HG03342 (cell line): Measurements from ENCODE around the gene ATXN1.
A peak's percentile ranks its signal among the peaks of the same experiment; 100 is the strongest.

Experiments
- ATAC-seq: cut with Tn5 transposase; IDR thresholded peaks from one replicate; pipeline ENCODE4 v1.9.1; 2021; ENCODE audit warnings: mild to moderate bottlenecking, moderate library complexity; ENCODE audit not compliant: unreplicated experiment

Gene ATXN1

GRCh38 chr6:16354692-16355091 is 406.6 kb downstream of the ATXN1 start:
- no peak for ATAC-seq

GRCh38 chr6:16352821-16353438 is 408.3 kb downstream of the ATXN1 start:
- no peak for ATAC-seq

GRCh38 chr6:16352258-16352635 is 409.0 kb downstream of the ATXN1 start:
- no peak for ATAC-seq

- no peak for ATAC-seq
Measured at GRCh38 chr6:16349544-16349943, 411.7 kb downstream of the ATXN1 start.

GRCh38 chr6:16346831-16347230 is 414.4 kb downstream of the ATXN1 start:
- ATAC-seq, result no peak

GRCh38 chr6:16345449-16346330 is 415.6 kb downstream of the ATXN1 start:
- ATAC-seq, result no peak

- ATAC-seq, result no peak
Measured at GRCh38 chr6:16344756-16345155, 416.5 kb downstream of the ATXN1 start.

GRCh38 chr6:16343593-16343992 is 417.7 kb downstream of the ATXN1 start:
- ATAC-seq, result no peak

GRCh38 chr6:16339265-16339587 is 422.0 kb downstream of the ATXN1 start:
- ATAC-seq, result no peak

- no peak for ATAC-seq
Measured at GRCh38 chr6:16338577-16339264, 422.5 kb downstream of the ATXN1 start.

GRCh38 chr6:16337295-16337975 is 423.8 kb downstream of the ATXN1 start:
- no peak for ATAC-seq

GRCh38 chr6:16336911-16337294 is 424.4 kb downstream of the ATXN1 start:
- ATAC-seq, result no peak

GRCh38 chr6:16336056-16336818 is 425.0 kb downstream of the ATXN1 start:
- no peak for ATAC-seq

GRCh38 chr6:16335176-16335575 is 426.1 kb downstream of the ATXN1 start:
- no peak for ATAC-seq

- ATAC-seq, result no peak
Measured at GRCh38 chr6:16334671-16335070, 426.6 kb downstream of the ATXN1 start.

GRCh38 chr6:16333580-16333979 is 427.7 kb downstream of the ATXN1 start:
- no peak for ATAC-seq

GRCh38 chr6:16332175-16332542 is 429.1 kb downstream of the ATXN1 start:
- peak; percentile 85 for ATAC-seq

- peak; percentile 69 for ATAC-seq
Measured at GRCh38 chr6:16331384-16332174, 429.7 kb downstream of the ATXN1 start.

GRCh38 chr6:16329233-16329632 is 432.0 kb downstream of the ATXN1 start:
- no peak for ATAC-seq

GRCh38 chr6:16327777-16328325 is 433.4 kb downstream of the ATXN1 start:
- no peak for ATAC-seq
